C1 segment of cervical spinal cord (tissue), 14 donors: ENCODE results near the gene ITGA4.

Source experiments
- DNase-seq, 14 donors: peaks; one replicate each; lab custom pipeline; 2025; lab: John Stamatoyannopoulos, UW

The ITGA4 gene

GRCh38 chr2:181515719-181516118, 58.5 kb downstream of the ITGA4 start:
- DNase-seq: no peak

GRCh38 chr2:181516992-181517391, 59.8 kb downstream of the ITGA4 start:
- DNase-seq: no peak

GRCh38 chr2:181517685-181518301, 60.6 kb downstream of the ITGA4 start:
- peak in 1 of 14 donors; percentile 78 for DNase-seq

GRCh38 chr2:181520253-181520652, 63.1 kb downstream of the ITGA4 start:
- no peak for DNase-seq

GRCh38 chr2:181523756-181524155, 66.6 kb downstream of the ITGA4 start:
- DNase-seq: no peak

- no peak for DNase-seq
Measured at GRCh38 chr2:181526014-181526413, 68.8 kb downstream of the ITGA4 start.

GRCh38 chr2:181527058-181527457, 69.9 kb downstream of the ITGA4 start:
- no peak for DNase-seq

- no peak for DNase-seq
Measured at GRCh38 chr2:181528441-181528840, 71.3 kb downstream of the ITGA4 start.

- no peak for DNase-seq
Measured at GRCh38 chr2:181536730-181537129, 79.5 kb downstream of the ITGA4 start.

GRCh38 chr2:181540421-181540820, 83.2 kb downstream of the ITGA4 start:
- DNase-seq: no peak

GRCh38 chr2:181542170-181542569, 85.0 kb downstream of the ITGA4 start:
- no peak for DNase-seq

GRCh38 chr2:181546086-181546485, 88.9 kb downstream of the ITGA4 start:
- DNase-seq: no peak

- DNase-seq: no peak
Measured at GRCh38 chr2:181552808-181553207, 95.6 kb downstream of the ITGA4 start.

- no peak for DNase-seq
Measured at GRCh38 chr2:181553244-181553643, 96.1 kb downstream of the ITGA4 start.

GRCh38 chr2:181554061-181554830, 97.1 kb downstream of the ITGA4 start:
- no peak for DNase-seq

GRCh38 chr2:181558371-181558770, 101.2 kb downstream of the ITGA4 start:
- DNase-seq: no peak

GRCh38 chr2:181563101-181563692, 106.0 kb downstream of the ITGA4 start:
- no peak for DNase-seq

- DNase-seq: peak in 1 of 14 donors; percentile 71
Measured at GRCh38 chr2:181566334-181567032, 109.3 kb downstream of the ITGA4 start.

- no peak for DNase-seq
Measured at GRCh38 chr2:181570059-181570458, 112.9 kb downstream of the ITGA4 start.

- no peak for DNase-seq
Measured at GRCh38 chr2:181570833-181571661, 113.9 kb downstream of the ITGA4 start.

- DNase-seq: peak in 1 of 14 donors; percentile 51
Measured at GRCh38 chr2:181573140-181573736, 116.1 kb downstream of the ITGA4 start.
